HG02973 (cell line): Measurements from ENCODE around the gene CCDC73.
"Not testable (repeated sequence)": the region's sequence is repeated elsewhere in the genome, so short reads cannot be mapped to it uniquely, and the experiment has no call there.

Experiments used
- ATAC-seq: cut with Tn5 transposase; IDR thresholded peaks from one replicate; pipeline ENCODE4 v1.9.1; 2021; ENCODE audit warnings: moderate library complexity; ENCODE audit not compliant: unreplicated experiment

The CCDC73 gene

DNA sequence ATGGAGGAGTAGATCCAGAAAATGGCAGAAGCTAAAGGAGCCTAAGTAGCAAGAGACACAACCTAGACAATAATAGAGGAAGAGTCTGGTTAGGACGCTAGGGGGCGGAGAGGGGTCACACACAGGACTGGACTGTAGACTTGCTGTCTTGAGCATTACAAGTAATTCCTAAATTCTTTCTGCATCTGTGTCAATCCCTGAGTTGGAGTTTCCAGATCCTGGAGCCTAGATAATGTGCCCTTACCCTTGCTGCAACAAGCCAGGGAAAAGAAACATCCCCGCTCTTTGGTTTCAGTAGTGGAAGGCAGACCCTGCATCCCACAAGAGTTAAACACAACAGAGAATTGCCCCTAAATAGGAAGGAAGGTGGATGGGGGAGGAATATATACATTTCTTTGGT lies 14.9 kb upstream of the CCDC73 start:
- ATAC-seq = peak; percentile 100

DNA sequence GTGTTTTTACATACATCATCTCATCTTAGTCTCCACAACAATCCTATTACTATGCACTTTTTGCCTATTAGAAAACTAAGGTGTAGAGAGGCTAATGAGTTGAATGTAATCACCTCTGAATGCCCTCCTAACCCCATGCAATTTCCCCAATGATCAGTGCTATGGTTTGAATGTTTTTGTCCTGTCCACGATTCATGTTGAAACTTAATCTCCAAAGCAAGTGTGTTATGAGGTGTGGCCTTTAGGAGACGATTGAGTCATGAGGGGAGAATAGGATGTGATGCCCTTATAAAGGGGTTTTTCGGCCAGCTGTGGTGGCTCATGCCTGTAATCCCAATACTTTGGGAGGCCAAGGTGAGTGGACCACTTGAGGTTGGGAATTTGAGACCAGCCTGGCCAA lies 2.0 kb upstream of the CCDC73 start:
- ATAC-seq = no peak

DNA sequence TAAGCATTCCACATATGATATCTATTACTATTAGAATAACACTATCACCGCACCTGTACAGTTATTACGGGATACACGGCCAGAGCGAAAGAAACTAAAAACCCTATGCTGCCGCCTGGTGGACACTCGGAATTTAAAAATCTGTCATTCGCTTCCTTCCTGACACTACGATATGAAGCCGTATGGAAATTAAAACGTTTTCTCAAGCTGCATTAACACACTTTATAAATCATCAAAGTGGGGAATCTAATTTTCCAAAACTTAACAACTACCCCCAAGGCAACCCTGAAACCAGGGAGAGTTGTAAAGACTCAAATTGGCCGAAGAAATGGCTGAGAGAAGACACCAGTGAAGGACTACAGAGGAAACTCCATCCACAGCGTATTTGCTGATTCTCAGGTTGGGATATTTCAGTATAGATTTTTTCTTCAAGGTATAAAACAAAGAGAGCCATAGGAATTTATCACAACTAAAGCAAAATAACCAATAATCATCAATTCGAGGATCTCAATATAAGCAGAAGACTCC lies 1.4 kb downstream of the CCDC73 start:
- no peak for ATAC-seq

DNA sequence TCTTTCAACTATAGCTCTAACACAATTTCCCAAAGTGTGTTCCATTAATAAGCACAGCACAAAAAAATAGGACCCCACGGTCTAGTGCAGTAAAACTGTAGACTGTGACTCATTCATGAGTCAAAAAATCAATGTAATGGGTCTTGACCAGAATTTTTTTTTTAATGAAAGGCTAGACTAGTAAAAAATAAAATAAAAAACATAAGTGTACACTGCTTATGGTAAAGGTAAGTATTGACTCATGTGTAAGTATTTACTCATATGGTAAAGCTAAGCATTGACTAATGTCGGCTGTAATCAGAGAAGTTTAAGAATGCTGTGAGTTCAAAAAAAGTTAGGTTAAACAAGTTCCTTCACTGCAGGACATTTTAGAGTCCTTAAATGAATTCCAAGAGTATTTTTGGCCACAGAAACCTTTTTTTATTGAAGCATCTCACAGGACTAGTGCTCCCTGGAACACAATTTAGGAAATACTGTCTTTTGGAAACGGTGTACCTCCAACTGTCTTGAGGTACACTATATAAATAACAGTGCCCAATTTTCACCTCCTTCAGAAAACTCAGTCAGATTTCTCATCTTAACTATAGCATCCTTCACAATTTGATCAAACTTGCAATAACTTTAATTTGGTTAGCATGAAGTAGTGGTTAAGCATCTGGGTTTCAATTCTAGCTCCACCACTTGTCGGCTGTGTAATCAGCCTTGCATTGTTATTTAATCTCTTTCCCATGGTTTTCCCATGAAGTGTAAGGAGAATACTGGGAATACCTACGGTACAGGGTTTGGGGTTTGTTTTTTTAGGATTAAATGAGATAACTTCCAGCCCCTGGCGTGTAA lies 2.1 kb downstream of the CCDC73 start:
- ATAC-seq = no peak

DNA sequence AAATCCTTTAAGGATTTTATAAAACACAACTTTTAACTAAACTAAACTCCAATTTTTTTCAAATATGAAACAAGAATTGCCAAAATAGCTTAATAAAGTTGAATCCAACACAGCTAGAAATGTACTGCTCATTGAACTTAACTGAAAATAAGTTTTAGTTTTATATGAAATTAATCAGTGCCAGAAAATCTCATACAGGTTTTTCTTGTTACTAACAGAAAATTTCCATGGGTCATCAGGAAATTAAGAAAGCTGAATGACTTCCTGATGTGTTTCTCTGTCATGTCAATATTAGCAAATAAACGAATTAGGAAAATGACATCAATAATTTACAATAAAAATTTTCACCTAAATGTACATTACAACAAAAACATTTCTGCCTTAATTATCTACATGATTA lies 3.5 kb downstream of the CCDC73 start:
- ATAC-seq = no peak

DNA sequence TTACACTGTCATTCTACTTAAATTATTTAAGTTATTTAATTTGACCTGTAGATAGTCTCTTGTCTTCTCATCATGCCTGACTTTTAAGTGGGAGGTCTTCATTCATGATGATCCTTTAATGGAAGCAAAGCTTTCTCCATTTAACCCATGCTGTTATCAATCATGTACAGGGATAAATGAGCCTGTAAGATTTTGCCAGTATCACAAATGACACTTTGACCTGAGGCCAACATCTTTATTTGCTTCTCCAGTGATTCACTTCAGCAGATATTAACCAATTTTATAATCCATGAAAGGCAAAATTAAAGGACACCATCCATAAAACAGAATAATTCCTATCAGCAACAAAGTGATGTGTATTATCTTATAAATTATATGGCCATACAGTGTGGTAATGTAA lies 7.7 kb downstream of the CCDC73 start:
- ATAC-seq = no peak

DNA sequence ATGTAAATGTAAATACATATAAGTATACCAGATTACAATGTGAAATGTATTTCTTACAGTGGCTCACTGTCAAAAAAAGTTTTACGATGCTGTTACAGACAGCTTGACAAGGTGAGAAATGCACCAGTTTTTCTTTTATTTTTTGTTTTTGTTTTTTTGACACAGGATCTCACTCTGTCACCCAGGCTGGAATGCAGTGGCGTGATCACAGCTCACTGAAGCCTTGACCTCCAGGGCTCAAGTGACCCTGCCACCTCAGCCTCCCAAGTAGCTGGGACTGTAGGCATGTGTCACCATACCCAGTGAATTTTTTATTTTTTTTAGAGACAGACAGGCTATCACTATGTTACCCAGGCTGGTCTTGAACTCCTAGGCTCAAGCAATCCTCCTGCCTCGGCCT lies 9.2 kb downstream of the CCDC73 start:
- no peak for ATAC-seq

DNA sequence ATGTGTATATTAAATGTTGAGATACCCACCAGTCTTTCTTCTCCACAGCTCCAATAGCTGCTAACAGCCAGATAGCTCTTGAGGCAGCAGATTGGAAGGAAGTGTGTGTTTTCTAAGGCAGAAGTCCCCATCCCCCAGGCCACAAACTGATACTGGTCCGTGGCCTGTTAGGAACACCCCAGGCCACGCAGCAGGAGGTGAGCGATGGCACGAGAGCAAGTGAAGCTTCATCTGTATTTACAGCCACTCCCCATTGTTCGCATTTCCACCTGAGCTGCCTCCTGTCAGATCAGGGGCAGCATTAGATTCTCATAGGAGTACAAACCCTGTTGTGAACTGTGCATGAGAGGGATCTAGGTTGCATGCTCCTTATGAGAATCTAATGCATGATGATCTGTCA lies 12.7 kb downstream of the CCDC73 start:
- ATAC-seq = no peak

DNA sequence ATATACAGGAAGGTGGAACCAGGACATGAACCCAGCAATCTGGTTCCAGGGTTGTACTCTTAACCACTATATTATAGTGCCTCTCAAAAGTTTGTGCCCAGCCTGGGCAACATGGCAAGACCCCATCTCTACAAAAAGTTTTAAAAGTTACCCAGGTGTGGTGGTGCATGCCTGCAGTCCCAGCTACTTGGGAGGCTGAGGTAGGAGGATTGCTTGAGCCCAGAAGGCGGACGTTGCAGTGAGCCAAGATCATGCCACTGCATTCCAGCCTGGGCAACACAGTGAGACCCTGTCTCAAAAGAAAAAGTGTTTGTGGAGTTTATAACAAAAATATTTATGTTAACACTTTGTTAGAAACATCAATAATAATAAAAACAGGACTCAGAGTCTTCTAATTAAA lies 13.6 kb downstream of the CCDC73 start:
- ATAC-seq = not testable (repeated sequence)

DNA sequence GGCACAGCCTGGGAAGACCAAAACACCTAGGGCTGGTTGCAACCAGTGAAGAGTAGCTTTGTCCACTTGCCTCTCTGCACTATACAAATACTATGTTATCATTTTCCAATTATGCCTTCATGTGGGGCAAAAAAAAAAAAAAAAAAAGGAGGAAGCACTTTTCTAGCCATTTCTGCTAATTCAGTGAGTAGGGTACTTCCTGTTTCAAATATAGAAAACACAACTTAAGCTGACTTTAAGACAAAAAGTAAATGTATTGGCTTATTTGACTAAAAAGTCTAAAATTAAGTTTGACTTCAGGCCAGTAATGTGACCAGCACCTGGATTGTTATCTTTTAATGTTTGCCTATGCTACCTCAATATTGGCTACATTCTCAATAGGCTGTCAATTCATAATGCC lies 15.3 kb downstream of the CCDC73 start:
- no peak for ATAC-seq

DNA sequence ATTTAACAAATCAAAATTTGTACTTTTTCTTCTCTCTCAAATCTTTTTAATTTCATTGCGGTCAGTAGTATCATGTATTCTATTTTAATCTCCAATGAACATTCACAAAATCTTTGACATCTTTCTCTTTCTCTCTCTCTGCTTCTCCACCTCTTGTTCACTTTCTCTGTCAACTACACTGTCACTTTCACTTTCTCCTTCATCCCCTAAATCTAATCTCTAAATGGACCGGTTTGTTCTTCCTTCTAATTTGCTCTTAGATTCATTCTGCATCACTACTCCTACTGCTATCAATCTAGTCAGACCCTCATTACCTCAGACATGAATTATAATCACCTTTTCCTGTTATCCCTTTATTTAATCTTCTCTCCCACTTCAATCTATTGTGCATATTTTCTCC lies 18.6 kb downstream of the CCDC73 start:
- ATAC-seq = no peak

DNA sequence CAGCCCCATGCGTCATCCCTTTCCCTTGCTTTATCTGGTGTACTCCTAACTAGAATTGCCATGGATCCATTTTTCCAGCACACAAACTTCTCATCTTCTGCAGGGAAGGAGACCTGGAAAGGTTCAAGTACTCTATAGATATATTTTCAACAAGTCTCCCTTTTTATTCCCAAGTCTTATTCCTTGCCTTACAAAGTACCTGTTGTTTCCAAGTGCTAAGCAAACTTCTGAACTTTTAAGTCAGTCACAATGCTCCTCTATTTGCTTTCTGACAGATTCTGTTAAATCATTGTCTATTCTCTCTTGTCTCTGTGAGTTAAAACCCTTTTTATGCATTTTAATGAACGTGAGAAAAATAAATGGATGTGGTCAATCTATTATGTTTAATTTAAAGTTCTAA lies 20.4 kb downstream of the CCDC73 start:
- no peak for ATAC-seq

DNA sequence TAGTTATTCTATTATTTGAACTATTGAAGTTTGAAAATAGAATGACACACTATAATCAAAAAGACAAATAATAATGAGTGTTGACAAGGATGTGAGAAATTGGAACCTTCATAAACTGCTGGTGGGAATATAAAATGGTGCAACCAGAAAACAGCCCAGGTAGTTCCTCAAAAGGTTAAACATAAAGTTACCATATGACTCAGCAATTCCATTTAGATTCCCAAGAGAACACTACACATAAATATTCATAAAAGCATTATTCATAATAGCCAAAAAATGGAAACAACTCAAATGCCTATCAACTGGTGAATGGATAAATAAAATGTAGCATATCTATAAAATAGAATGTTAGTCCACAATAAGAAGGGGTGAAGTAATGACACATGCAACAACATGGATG lies 21.7 kb downstream of the CCDC73 start:
- no peak for ATAC-seq

DNA sequence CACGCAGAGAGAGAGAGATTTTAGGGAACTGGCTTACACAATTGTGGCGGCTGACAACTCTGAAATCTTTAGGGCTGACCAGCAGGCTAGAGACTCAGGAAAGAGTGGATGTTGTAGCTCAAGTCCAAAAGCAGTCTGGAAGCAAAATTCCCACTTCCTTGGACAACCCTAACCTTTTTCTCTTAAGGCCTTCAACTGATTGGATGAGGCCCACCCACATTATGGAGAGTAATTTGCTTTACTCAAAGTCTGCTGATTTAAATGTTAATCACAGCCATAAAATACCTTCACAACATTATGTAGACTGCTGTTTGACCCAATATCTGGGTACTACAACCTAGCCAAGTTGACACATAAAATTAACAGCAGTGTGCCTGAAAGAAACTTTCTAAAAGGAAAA lies 32.7 kb downstream of the CCDC73 start:
- not testable (repeated sequence) for ATAC-seq

DNA sequence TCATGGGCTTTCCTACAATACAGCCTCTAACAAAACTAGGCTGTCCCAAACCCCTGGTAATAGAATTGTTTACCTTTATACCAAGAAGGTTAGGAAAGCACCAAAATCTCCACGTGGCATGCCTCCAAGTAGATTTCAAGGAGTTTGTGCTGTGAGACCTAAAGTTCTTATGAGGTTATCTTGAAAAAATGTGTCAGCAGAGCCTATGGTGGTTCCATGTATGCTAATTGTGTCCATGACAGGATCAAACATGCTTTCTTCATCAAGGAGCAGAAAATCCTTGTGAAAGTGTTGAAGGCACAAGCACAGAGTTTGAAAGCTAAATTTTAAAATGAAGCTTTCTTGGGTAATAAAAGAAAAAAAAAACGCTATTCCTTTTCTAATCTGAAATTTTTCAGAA lies 36.2 kb downstream of the CCDC73 start:
- no peak for ATAC-seq

DNA sequence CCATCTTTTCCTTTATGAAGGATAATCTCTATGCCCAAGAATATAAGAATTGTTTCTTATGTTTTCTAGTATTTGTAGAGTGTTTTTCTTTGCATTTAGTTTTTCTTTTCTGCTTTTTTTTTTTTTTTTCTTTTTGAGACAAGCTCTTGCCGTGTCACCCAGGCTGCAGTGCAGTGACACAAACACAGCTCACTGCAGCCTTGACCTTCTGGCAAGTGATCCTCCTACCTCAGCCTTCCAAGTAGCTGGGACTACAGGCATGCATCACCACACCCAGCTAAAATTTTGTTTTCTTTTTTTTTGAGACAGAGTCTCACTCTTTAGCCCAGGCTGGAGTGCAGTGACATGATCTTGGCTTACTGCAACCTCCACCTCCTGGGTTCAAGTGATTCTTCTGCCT lies 41.3 kb downstream of the CCDC73 start:
- not testable (repeated sequence) for ATAC-seq

DNA sequence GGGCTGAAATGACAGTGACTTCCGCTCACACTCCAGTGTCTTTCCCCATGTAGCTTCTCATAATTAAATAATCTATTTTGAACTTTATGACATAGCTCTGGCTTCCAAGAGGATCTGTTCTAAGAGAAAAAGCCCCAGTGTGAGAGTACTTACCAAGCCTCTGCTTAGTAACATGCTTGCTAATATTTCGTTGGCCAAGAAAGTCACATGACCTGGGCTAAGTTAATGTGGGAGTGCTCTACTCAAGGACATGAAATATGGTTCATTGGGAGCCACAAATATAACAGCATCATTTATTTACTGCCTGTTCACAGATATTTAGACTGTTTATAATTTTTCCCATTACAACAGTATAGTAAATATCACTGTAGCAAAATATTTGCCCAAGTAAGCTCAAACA lies 42.5 kb downstream of the CCDC73 start:
- no peak for ATAC-seq

DNA sequence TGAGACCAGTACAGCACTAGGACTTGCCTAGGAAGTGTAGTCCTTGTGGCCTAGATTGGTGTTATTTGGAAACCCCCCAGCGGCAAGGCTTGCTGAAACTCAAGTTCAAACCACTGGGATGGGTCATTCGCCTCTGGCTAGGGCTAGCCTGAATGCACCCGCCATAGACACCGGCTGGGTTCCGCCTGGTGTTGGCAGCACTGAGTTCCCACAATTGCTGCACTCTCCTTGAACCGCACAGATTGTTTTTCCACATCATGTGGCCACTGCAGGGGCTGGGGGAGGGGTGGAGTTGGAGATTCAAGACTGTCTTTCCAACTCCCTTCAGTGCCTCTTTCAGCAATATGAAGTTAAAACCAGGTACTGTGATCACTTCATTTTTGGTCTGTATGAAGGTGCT lies 43.1 kb downstream of the CCDC73 start:
- ATAC-seq = no peak

DNA sequence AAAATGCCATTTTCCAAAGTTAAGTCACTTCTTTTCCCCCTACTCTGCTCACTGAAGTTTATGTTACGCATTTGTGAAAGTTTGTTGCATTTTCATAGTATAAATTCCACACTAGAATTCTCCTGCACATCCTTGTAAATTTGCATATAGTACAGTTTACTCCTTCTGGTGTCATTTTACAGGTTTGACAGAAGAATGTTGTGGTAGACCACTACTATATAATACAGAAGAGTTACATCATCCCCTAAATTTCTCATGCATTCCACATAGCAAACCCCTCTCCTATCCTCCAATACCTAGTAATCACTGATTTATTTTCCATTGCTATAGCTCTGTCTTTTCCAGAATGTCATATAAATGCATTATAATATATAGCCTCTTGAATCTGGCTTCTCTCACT lies 64.5 kb downstream of the CCDC73 start:
- no peak for ATAC-seq

DNA sequence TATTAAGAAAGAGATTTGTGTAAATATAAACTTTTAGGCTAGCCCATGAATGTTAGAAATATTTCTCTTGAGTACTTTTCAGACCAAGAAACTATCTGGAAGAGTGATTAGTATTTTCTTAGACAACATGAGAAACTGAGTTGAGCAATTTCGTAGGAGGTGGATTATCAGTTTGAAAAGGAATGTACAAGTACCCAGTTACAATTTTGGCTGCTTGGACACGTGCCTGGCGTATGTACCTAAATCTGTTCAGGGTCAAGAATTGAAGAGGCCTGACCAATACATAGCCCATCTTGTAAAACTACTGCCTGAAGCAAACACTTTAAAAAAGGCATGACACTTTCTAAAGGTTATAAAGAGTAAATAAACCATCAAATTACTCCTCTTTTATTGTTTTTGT lies 71.1 kb downstream of the CCDC73 start:
- no peak for ATAC-seq

DNA sequence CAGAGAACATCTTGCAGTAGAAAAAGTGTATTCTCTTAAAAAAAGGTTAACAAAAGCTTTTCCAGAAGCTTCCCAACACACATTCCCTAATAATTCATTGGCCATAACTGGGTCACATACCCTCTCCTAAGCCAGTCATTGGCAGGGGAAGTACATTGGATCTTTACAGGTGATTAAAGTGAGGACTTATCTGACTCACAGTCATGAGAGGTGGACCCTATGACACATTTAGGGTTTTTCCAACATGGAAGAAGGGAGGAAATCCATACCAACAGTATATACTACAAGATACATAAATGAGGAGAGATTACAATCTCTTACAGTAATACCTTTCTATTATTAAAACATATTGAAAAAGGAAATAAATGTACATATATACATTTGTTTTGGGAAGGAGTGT lies 72.2 kb downstream of the CCDC73 start:
- no peak for ATAC-seq

DNA sequence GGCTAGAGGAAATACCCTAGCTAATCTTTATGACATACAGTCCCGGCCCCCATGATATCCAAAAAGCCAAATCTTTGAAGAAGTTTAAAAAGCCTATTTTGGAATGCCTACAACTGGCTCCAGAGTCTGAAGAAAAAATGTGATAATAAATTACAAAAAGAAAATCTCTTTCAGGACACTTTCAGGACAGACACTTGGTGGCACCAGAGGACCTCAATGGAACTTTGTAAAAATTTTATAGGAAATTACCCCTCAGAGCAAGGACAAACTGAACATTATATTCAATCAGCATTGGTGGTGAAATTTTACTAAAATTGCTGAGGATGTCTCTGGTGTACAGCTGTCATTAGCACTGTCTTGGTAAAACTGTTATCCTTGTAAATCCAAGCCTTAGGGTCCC lies 81.0 kb downstream of the CCDC73 start:
- ATAC-seq = no peak

DNA sequence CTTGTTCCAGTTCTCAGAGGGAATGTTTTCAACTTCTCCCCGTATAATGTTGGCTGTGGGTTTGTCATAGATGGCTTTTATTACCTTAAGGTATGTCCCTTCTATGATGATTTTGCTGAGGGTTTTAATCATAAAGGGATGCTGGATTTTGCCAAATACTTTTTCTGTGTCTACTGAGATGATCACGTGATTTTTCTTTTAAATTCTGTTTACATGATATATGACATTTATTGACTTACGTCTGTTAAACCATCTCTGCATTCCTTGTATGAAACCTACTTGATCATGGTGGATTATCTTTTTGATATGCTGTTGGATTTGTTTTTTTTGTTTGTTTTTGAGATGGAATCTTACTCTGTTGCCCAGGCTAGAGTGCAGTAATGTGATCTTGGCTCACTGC lies 85.5 kb downstream of the CCDC73 start:
- ATAC-seq = not testable (repeated sequence)
